ENCODE results near the gene CCDC88B.

The CCDC88B gene

GRCh38 chr11:64306563-64306875 is 33.5 kb upstream of the CCDC88B start:
- TF ChIP-seq CTCF (IDR thresholded peaks at IDR 0.05) = no peak
- TF ChIP-seq ZFX (IDR thresholded peaks at IDR 0.05; ENCODE audit: borderline replicate concordance) = no peak
- H3K27ac ChIP-seq = peak overlapping the region; percentile 99

DNA sequence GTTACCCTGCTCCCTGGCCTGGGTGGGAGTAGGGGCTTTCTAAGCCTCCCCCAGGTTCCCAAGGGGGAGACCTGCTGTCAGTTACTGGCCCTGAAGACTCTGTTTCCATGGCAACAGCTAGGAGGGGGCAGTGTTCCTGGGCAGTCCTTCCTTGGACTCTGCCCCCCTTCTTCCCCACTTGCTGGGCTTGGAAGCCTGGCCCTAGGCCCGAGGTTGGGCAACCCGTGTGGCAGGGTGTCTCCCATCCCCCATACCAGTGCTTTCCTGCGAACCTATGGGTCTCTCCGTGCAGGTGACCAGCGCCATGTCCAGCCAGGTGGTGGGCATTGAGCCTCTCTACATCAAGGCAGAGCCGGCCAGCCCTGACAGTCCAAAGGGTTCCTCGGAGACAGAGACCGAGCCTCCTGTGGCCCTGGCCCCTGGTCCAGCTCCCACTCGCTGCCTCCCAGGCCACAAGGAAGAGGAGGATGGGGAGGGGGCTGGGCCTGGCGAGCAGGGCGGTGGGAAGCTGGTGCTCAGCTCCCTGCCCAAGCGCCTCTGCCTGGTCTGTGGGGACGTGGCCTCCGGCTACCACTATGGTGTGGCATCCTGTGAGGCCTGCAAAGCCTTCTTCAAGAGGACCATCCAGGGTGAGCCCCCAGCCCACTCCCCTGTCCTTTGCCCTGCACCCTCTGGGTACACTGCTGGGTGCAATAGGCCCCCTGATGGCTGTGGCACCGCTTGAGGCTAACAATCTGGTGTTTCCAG is 33.0 kb upstream of the CCDC88B start:
- peak overlapping the region; percentile 99 for H3K27ac ChIP-seq
- TF ChIP-seq ZFX (IDR thresholded peaks at IDR 0.05; ENCODE audit: borderline replicate concordance) = no peak
- no peak for TF ChIP-seq CTCF (IDR thresholded peaks at IDR 0.05)

- H3K27ac ChIP-seq = peak overlapping the region; percentile 99
Measured at GRCh38 chr11:64307795-64308194, 32.2 kb upstream of the CCDC88B start.

- no peak overlapping the region for H3K27ac ChIP-seq
- TF ChIP-seq CTCF (IDR thresholded peaks at IDR 0.05) = no peak
- no peak for TF ChIP-seq ZFX (IDR thresholded peaks at IDR 0.05; ENCODE audit: borderline replicate concordance)
Measured at GRCh38 chr11:64312947-64313346, 27.1 kb upstream of the CCDC88B start.

DNA sequence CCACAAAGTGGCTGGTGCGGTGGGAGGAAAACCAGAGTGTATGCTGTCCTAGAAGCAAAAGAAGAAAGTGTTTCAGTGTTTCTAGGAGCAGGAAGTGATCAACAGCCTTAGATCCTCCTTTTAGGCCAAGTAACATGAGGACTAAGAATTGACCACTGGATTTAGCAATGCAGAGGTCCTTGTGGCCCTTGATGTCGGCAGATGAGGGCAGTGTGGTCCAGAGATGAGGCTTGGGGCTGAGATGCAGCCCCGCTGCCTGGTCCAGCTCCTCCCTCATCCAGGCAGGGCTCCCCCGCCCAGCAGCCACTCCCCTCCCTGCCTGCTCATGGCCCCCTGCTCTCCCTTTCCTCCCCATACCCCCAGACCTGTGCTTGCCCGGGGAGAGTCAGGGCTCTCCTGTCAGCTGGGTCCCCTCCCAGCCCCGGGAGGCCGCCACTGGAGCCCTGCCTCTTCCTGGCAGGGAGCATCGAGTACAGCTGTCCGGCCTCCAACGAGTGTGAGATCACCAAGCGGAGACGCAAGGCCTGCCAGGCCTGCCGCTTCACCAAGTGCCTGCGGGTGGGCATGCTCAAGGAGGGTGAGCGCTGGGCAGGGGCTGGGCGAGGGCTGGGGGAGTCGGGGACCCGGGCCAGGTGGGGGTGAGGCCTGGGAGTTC is 26.4 kb upstream of the CCDC88B start:
- no peak overlapping the region for H3K27ac ChIP-seq
- TF ChIP-seq ZFX (IDR thresholded peaks at IDR 0.05; ENCODE audit: borderline replicate concordance) (no peak), CTCF (IDR thresholded peaks at IDR 0.05) (no peak)

DNA sequence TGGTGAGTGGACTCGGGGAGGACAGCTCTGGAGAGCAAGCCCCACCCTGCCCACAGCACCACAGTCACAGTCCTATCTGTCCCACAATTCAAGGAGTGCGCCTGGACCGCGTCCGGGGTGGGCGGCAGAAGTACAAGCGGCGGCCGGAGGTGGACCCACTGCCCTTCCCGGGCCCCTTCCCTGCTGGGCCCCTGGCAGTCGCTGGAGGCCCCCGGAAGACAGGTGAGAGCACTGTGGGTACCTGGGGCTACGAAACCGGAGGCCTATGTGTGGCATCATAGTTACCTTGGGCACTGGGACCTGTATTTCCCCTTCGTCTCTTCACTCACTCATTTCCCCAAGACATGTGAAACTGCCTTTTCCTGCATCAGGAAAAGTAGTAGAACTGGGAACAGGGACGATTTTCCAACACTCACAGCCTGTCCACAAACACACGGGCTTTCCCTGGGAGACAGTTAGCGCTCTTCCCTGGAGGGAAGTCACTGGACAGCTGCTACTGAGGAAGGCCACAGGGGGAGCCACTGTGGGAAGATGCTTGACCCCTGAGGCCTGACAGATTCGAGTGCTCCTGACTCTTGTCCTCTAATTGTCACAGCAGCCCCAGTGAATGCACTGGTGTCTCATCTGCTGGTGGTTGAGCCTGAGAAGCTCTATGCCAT is 25.7 kb upstream of the CCDC88B start:
- TF ChIP-seq ZFX (IDR thresholded peaks at IDR 0.05; ENCODE audit: borderline replicate concordance) (no peak), CTCF (IDR thresholded peaks at IDR 0.05) (no peak)
- H3K27ac ChIP-seq = peak overlapping the region; percentile 98; the same call in 1 of the 2 replicates

GRCh38 chr11:64314805-64315561 is 25.0 kb upstream of the CCDC88B start:
- peak; percentile 17; the same call in 1 of the 2 replicates for TF ChIP-seq CTCF (IDR thresholded peaks at IDR 0.05)
- TF ChIP-seq ZFX (IDR thresholded peaks at IDR 0.05; ENCODE audit: borderline replicate concordance) = no peak
- H3K27ac ChIP-seq = peak overlapping the region; percentile 98

- peak overlapping the region; percentile 98 for H3K27ac ChIP-seq
Measured at GRCh38 chr11:64315667-64316526, 24.1 kb upstream of the CCDC88B start.

Data from 22Rv1 (cell line).